GM12874 (cell line): ENCODE results near the gene ZNF407.

Experiments
- CTCF ChIP-seq: IDR thresholded peaks from 2 replicates; pipeline ENCODE4 v1.5.1; 2011; ENCODE audit warnings: low read depth, mild to moderate bottlenecking, control low read depth, low read length, moderate library complexity; ENCODE audit not compliant: insufficient read depth

The ZNF407 gene

GRCh38 chr18:75054611-75055010 lies 456.9 kb downstream of the ZNF407 start:
- no peak for TF ChIP-seq CTCF

GRCh38 chr18:75057169-75057960 lies 459.7 kb downstream of the ZNF407 start:
- TF ChIP-seq CTCF = no peak

- TF ChIP-seq CTCF = no peak
Observed at GRCh38 chr18:75060185-75060584, 462.5 kb downstream of the ZNF407 start.

GRCh38 chr18:75062297-75062886 lies 464.7 kb downstream of the ZNF407 start:
- TF ChIP-seq CTCF = no peak

- TF ChIP-seq CTCF = no peak
Observed at GRCh38 chr18:75063196-75063595, 465.5 kb downstream of the ZNF407 start.

- TF ChIP-seq CTCF = no peak
Observed at GRCh38 chr18:75063615-75064512, 466.2 kb downstream of the ZNF407 start.

- no peak for TF ChIP-seq CTCF
Observed at GRCh38 chr18:75064513-75064905, 466.8 kb downstream of the ZNF407 start.
